OCI-M1 (cell line): ENCODE measurements around the gene PARD3B.
"Not testable (repeated sequence)": the region's sequence is repeated elsewhere in the genome, so short reads cannot be mapped to it uniquely, and the experiment has no call there.

Experiments used
- DNase-seq: peaks from one replicate; lab custom pipeline; 2025; lab: John Stamatoyannopoulos, UW

The PARD3B gene

GRCh38 chr2:204542982-204543608 lies 2.2 kb upstream of the PARD3B start:
- no peak for DNase-seq

- DNase-seq, result peak; percentile 78
Measured at GRCh38 chr2:204545861-204546735, 823 bp downstream of the PARD3B start.

GRCh38 chr2:204550751-204551511 lies 5.7 kb downstream of the PARD3B start:
- DNase-seq, result no peak

GRCh38 chr2:204551512-204551863 lies 6.2 kb downstream of the PARD3B start:
- no peak for DNase-seq

- DNase-seq, result no peak
Measured at GRCh38 chr2:204557604-204558003, 12.3 kb downstream of the PARD3B start.

- not testable (repeated sequence) for DNase-seq
Measured at GRCh38 chr2:204559358-204559757, 14.1 kb downstream of the PARD3B start.

GRCh38 chr2:204560902-204561301 lies 15.6 kb downstream of the PARD3B start:
- DNase-seq, result no peak

- DNase-seq, result no peak
Measured at GRCh38 chr2:204561771-204562170, 16.5 kb downstream of the PARD3B start.

- DNase-seq, result no peak
Measured at GRCh38 chr2:204566439-204566838, 21.2 kb downstream of the PARD3B start.

GRCh38 chr2:204570421-204570820 lies 25.1 kb downstream of the PARD3B start:
- DNase-seq, result no peak

- peak; percentile 51 for DNase-seq
Measured at GRCh38 chr2:204571041-204571440, 25.8 kb downstream of the PARD3B start.

GRCh38 chr2:204571911-204572310 lies 26.6 kb downstream of the PARD3B start:
- DNase-seq, result peak; percentile 64

GRCh38 chr2:204573221-204573620 lies 27.9 kb downstream of the PARD3B start:
- peak; percentile 39 for DNase-seq

- DNase-seq, result peak; percentile 80
Measured at GRCh38 chr2:204574486-204574885, 29.2 kb downstream of the PARD3B start.

- no peak for DNase-seq
Measured at GRCh38 chr2:204575463-204575862, 30.2 kb downstream of the PARD3B start.

- peak; percentile 54 for DNase-seq
Measured at GRCh38 chr2:204576362-204576979, 31.2 kb downstream of the PARD3B start.

GRCh38 chr2:204578928-204579598 lies 33.8 kb downstream of the PARD3B start:
- DNase-seq, result no peak

- DNase-seq, result no peak
Measured at GRCh38 chr2:204581946-204582345, 36.7 kb downstream of the PARD3B start.

GRCh38 chr2:204583773-204584172 lies 38.5 kb downstream of the PARD3B start:
- no peak for DNase-seq

GRCh38 chr2:204585930-204586329 lies 40.7 kb downstream of the PARD3B start:
- no peak for DNase-seq

- no peak for DNase-seq
Measured at GRCh38 chr2:204586444-204587180, 41.3 kb downstream of the PARD3B start.
